Osteoblast (primary cell): ENCODE results near the gene TMEM167A. TPM values are rescaled to one million over a fixed set of nuclear protein-coding genes. Genes with fewer than 3 reads are reported as not detected.

Experiments used
- DNase-seq: peaks from one replicate; pipeline ENCODE4 v3.0.0; 2011; ENCODE audit warnings: low spot score, mixed read lengths; ENCODE audit not compliant: insufficient read length; ENCODE audit errors: missing footprints
- H2AFZ ChIP-seq: 2 replicates; pipeline ENCODE4 v1.6.0; 2011; ENCODE audit warnings: mild to moderate bottlenecking, low read length
- H3K27ac ChIP-seq: 2 replicates; pipeline ENCODE4 v1.5.1; 2011; ENCODE audit warnings: mild to moderate bottlenecking, low read depth, low read length, moderate library complexity
- H3K27me3 ChIP-seq: 2 replicates; pipeline ENCODE4 v1.6.0; 2012; ENCODE audit warnings: mild to moderate bottlenecking, control low read depth, inconsistent platforms, low read length, moderate library complexity; ENCODE audit not compliant: insufficient read depth
- H3K36me3 ChIP-seq: 2 replicates; pipeline ENCODE4 v1.5.1; 2011; ENCODE audit warnings: mild to moderate bottlenecking, low read length, control low read depth, moderate library complexity; ENCODE audit not compliant: insufficient read depth
- H3K4me1 ChIP-seq: 2 replicates; pipeline ENCODE4 v1.5.1; 2011; ENCODE audit warnings: mild to moderate bottlenecking, low read length, control low read depth, moderate library complexity; ENCODE audit not compliant: insufficient read depth
- H3K4me2 ChIP-seq: 2 replicates; pipeline ENCODE4 v1.6.0; 2011; ENCODE audit warnings: mild to moderate bottlenecking, low read length; ENCODE audit not compliant: insufficient read depth
- H3K4me3 ChIP-seq: fragments of 200-600 bp; sonication (generic); 3 replicates; pipeline ENCODE4 v1.5.1; 2012; ENCODE audit warnings: mild to moderate bottlenecking, low read length, inconsistent platforms; ENCODE audit not compliant: insufficient read depth
- H3K79me2 ChIP-seq: 2 replicates; pipeline ENCODE4 v1.6.0; 2012; ENCODE audit warnings: mild to moderate bottlenecking, low read length, control low read depth, inconsistent platforms; ENCODE audit not compliant: insufficient read depth
- H3K9me3 ChIP-seq: 2 replicates; pipeline ENCODE4 v1.5.1; 2011; ENCODE audit warnings: low read depth, low read length, control low read depth
- H4K20me1 ChIP-seq: 2 replicates; pipeline ENCODE4 v1.6.0; 2012; ENCODE audit warnings: mild to moderate bottlenecking, low read length, control low read depth; ENCODE audit not compliant: insufficient read depth
- total RNA-seq: library from RNA; depleted of rRNA; stranded (reverse); fragments of >200 nt; gene quantifications from 2 replicates; pipeline ENCODE4 v1.2.3, GENCODE V29; 2012
- TF ChIP-seq, protein P1 (sequence below): IDR thresholded peaks from 2 replicates; pipeline ENCODE4 v1.5.1; 2011; ENCODE audit warnings: mild to moderate bottlenecking, low read depth, low read length, moderate library complexity; ENCODE audit errors: extremely low read depth

Gene TMEM167A
- total RNA-seq, 1 donor: 54.6 TPM

DNA sequence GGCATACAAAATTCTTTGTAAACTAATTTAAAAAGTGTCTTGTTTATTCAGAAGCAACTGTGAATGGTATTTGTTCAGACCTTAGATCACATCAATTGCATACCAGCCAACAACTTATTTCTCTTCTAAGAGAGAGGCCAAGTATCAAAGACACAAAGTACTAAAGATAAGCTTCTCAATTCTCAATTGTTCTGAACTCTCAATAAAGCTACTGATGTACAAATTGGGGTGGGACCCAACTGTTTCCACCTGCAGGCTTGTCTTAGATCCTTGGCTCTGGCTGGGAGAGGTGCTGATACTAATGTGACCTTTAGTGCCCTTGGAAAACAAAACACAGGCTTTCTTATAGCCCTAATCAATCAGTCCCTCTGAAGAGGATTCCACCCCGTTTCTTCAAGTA lies 22.3 kb upstream of the TMEM167A start:
- Histone ChIP-seq H3K4me2 (no peak overlapping the region), H3K79me2 (no peaks in the 10 kb centered on the region), H3K27me3 (no peaks in the 10 kb centered on the region), H2AFZ (no peak overlapping the region), H3K9me3 (no peaks in the 10 kb centered on the region), H4K20me1 (peaks cover 2% of the 10 kb centered on the region), H3K4me1 (peaks cover 33% of the 10 kb centered on the region), H3K36me3 (no peaks in the 10 kb centered on the region), H3K27ac (no peak overlapping the region), H3K4me3 (no peak overlapping the region)
- no peak for DNase-seq
- TF ChIP-seq, protein P1, sequence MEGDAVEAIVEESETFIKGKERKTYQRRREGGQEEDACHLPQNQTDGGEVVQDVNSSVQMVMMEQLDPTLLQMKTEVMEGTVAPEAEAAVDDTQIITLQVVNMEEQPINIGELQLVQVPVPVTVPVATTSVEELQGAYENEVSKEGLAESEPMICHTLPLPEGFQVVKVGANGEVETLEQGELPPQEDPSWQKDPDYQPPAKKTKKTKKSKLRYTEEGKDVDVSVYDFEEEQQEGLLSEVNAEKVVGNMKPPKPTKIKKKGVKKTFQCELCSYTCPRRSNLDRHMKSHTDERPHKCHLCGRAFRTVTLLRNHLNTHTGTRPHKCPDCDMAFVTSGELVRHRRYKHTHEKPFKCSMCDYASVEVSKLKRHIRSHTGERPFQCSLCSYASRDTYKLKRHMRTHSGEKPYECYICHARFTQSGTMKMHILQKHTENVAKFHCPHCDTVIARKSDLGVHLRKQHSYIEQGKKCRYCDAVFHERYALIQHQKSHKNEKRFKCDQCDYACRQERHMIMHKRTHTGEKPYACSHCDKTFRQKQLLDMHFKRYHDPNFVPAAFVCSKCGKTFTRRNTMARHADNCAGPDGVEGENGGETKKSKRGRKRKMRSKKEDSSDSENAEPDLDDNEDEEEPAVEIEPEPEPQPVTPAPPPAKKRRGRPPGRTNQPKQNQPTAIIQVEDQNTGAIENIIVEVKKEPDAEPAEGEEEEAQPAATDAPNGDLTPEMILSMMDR: no peak

DNA sequence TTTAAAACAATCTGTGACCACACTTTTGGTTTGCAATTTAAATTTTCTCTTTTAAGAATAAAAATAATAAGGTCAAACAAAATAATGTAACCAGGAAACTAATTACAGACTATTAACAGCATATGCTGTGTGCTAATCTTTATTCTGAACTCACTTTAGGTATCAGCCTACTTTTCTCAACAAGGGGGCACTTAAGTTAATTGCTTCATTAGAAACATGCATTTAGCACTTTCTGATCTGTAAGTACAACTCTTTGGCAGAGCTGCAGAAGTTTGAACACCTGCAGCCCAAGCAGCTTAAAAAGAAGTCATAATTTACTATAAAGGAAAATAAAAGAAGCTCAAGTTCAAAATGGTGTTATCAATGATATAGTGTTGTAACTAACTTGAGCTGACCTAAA lies 21.8 kb upstream of the TMEM167A start:
- Histone ChIP-seq H3K27me3 (no peaks in the 10 kb centered on the region), H3K9me3 (no peaks in the 10 kb centered on the region), H3K79me2 (no peaks in the 10 kb centered on the region), H4K20me1 (peaks cover 2% of the 10 kb centered on the region), H3K27ac (no peak overlapping the region), H3K36me3 (no peaks in the 10 kb centered on the region), H3K4me2 (no peak overlapping the region), H3K4me3 (no peak overlapping the region), H3K4me1 (peaks cover 33% of the 10 kb centered on the region), H2AFZ (no peak overlapping the region)
- DNase-seq: no peak
- TF ChIP-seq, protein P1: no peak

DNA sequence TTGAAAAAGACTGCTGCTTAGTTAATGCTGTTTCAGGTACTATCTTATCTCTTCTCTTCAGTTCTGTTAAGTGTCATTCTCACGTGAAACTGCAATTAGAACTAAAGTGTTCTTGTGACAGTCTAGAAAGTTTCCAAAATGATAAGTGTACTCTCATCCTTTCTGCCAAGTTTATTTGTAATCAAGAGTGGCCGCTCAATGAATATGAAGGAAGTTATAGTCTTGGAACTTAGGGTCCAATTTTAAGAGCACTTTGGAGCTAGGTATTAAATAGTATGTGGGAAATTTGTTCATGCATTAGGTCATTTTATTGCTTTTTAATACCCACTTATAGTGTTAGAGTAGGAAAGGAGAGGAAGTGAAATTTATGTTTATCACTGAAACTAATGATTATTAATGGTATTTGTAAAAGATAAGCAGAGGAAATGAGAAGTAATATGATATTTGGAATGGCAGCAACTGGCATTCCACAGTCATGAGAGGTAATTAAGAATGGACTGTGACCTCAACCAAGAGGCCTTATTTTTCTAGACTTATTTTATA lies 20.6 kb upstream of the TMEM167A start:
- peaks cover 33% of the 10 kb centered on the region for H3K4me1 ChIP-seq
- no peaks in the 10 kb centered on the region for H3K36me3 ChIP-seq
- DNase-seq: no peak
- H3K27ac ChIP-seq: peak overlapping the region; percentile 61
- H3K27me3 ChIP-seq: no peaks in the 10 kb centered on the region
- TF ChIP-seq, protein P1: no peak
- no peak overlapping the region for H2AFZ ChIP-seq
- no peak overlapping the region for H3K4me3 ChIP-seq
- H3K79me2 ChIP-seq: no peaks in the 10 kb centered on the region
- H3K9me3 ChIP-seq: no peaks in the 10 kb centered on the region
- H4K20me1 ChIP-seq: peaks cover 2% of the 10 kb centered on the region
- peak overlapping the region; percentile 44 for H3K4me2 ChIP-seq

DNA sequence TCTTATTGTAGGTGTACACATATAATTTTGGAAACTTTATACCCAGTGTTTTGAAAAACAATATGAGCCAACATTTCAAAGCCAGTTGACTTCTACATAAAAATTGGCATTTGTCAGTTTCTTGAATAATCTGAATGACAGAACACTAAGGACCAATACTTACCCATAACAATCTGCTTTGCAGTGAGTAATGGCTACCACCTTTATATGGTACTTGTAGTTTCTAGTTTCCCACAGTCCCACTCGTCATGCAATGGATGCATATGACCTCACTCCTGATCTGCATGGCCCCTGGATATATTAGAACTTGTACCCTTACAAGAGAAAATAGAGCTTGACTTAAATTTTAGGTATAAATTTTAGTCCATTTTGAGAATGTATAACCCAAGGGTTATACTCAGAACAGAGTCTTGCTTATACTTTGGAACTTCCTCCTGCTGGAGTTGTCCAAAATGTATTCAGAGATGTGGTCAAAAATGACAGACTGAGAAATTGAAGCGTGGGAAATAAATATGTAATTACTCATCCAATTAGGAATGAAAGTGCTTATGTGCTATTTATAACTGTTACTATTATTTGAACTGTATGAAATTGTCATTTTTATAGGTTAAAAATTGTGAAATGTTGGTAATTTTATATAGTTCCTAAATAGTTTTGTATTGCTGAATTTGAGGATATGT lies 19.6 kb upstream of the TMEM167A start:
- Histone ChIP-seq H3K27ac (peak overlapping the region; percentile 61), H3K4me1 (peaks cover 33% of the 10 kb centered on the region), H3K27me3 (no peaks in the 10 kb centered on the region), H3K36me3 (no peaks in the 10 kb centered on the region), H2AFZ (no peak overlapping the region), H3K4me3 (no peak overlapping the region), H3K79me2 (no peaks in the 10 kb centered on the region), H4K20me1 (peaks cover 2% of the 10 kb centered on the region), H3K4me2 (peak overlapping the region; percentile 15), H3K9me3 (no peaks in the 10 kb centered on the region)
- DNase-seq: peak; percentile 52
- TF ChIP-seq, protein P1: no peak
